ENCODE data around the gene ADCY2.

- TF ChIP-seq CTCF (IDR thresholded peaks at IDR 0.05; ENCODE audit: low read depth, low read length, poor library complexity, severe bottlenecking): no peak
- no peak for TF ChIP-seq EZH2phosphoT487 (IDR thresholded peaks at IDR 0.05; ENCODE audit: borderline replicate concordance, low read length)
Measured at GRCh38 chr5:7493081-7493480, 97.1 kb downstream of the ADCY2 start.

Measured in DOHH2 (cell line).